Measurements from ENCODE around the gene GRAMD2B. TPM values are rescaled to one million over a fixed set of nuclear protein-coding genes. Genes with fewer than 3 reads are reported as not detected.

GRAMD2B gene
- total and polyA plus RNA-seq, 2 of the 8 experiments (the other 6 are each of a cell fraction or from before 2014, with no cell fraction given) = 6.4 to 9.4 TPM

GRCh38 chr5:126435714-126436113, 12.5 kb downstream of the GRAMD2B start:
- Histone ChIP-seq H3K4ac (replicated peaks; ENCODE audit: insufficient read length, low read depth, low read length) (no peak overlapping the region), H3K23ac (ENCODE audit: insufficient read length) (no peak overlapping the region), H3K27ac (ENCODE audit: low read depth, low read length) (no peak overlapping the region), H4K20me1 (replicated peaks in 1 of 2; ENCODE audit: control insufficient read depth in 1 of 2, insufficient read depth in 2 of 2, low read length in 2 of 2) (no peaks in the 10 kb centered on the region), H2AK5ac (ENCODE audit: low read depth, low read length) (no peak overlapping the region), H2BK5ac (ENCODE audit: low read depth, low read length) (no peak overlapping the region), H2AFZ (ENCODE audit: low read length) (no peak overlapping the region), H2BK15ac (ENCODE audit: low read length) (no peak overlapping the region), H4K91ac (replicated peaks; ENCODE audit: insufficient read length, low read length) (no peak overlapping the region), H3K18ac (ENCODE audit: extremely low read depth, low read length) (no peak overlapping the region), H4K5ac (ENCODE audit: insufficient read length, low read depth, low read length) (no peak overlapping the region), H3K9me3 (ENCODE audit: insufficient read depth in 2 of 2, low read depth in 1 of 2, low read length in 1 of 2) (no peaks in the 10 kb centered on the region), H2BK120ac (replicated peaks; ENCODE audit: low read depth, low read length) (no peak overlapping the region), H3K27me3 (replicated peaks in 1 of 4; ENCODE audit: control insufficient read depth in 3 of 4, extremely low read depth in 1 of 4, insufficient read depth in 3 of 4, low read length in 3 of 4) (no peaks in the 10 kb centered on the region), H3K79me2 (ENCODE audit: control insufficient read depth in 1 of 2, insufficient read depth in 2 of 2, low read length in 2 of 2) (0 out of 4 replicates have a peak, but pooled peaks cover 0 to 4% of the 10 kb centered on the region in 2 experiments), H4K8ac (ENCODE audit: extremely low read depth, insufficient read depth, low read length) (no peak overlapping the region), H3K4me1 (replicated peaks in 1 of 4; ENCODE audit: control insufficient read depth in 3 of 4, insufficient read depth in 4 of 4, low read length in 3 of 4) (no peaks in the 10 kb centered on the region), H3K79me1 (ENCODE audit: low read depth, low read length) (peaks cover 2% of the 10 kb centered on the region; the same call in 1 of the 2 replicates), H2BK12ac (ENCODE audit: low read depth, low read length) (no peak overlapping the region), H3K36me3 (ENCODE audit: control insufficient read depth in 2 of 4, insufficient read depth in 4 of 4, low read length in 3 of 4) (no peaks in the 10 kb centered on the region; a peak in 2 of 8 replicates), H3K14ac (ENCODE audit: insufficient read length) (no peak overlapping the region), H3K56ac (replicated peaks; ENCODE audit: insufficient read length, low read depth, low read length) (no peak overlapping the region), H3K4me3 (ENCODE audit: extremely low read depth in 1 of 4, insufficient read depth in 2 of 4, low read depth in 3 of 4, low read length in 4 of 4) (no peak overlapping the region), H3K4me2 (ENCODE audit: insufficient read depth in 1 of 2, low read depth in 2 of 2, low read length in 2 of 2) (no peak overlapping the region), H3K23me2 (ENCODE audit: low read depth, low read length) (no peaks in the 10 kb centered on the region), H2BK20ac (ENCODE audit: low read length) (no peak overlapping the region), H3K9ac (replicated peaks in 1 of 4; ENCODE audit: extremely low read depth in 1 of 4, low read depth in 3 of 4, low read length in 3 of 4) (no peak overlapping the region)
- DNase-seq (ENCODE audit: low read depth in 1 of 2, low spot score in 2 of 2) (no peak), FAIRE-seq (no peak)
- CTCF ChIA-PET (ENCODE audit: partially characterized antibody) = no interaction called here
- POLR2A ChIA-PET (ENCODE audit: partially characterized antibody) = no interaction called here
- 96% methylated on average over 2 of the region's 2 CpGs; no CpG with 5 or more reads in 1 of the 2 experiments for WGBS, 2 experiments (ENCODE audit: extremely low coverage in 1 of 2, insufficient coverage in 1 of 2, insufficient read length in 1 of 2, insufficient replicate concordance in 2 of 2, low coverage in 1 of 2, low lambda C conversion rate in 2 of 2, missing lambda C conversion rate in 1 of 2)
- no peak for TF ChIP-seq ASH2L (IDR thresholded peaks at IDR 0.05; ENCODE audit: low read length)
- TF ChIP-seq RAD21 (IDR thresholded peaks at IDR 0.05 in 1 of 2, conservative IDR thresholded peaks at IDR 0.05 in 1 of 2; ENCODE audit: low read depth in 2 of 2, low read length in 2 of 2) = no peak
- no peak for TF ChIP-seq POU5F1 (IDR thresholded peaks at IDR 0.05; ENCODE audit: low read depth, low read length)
- no peak for TF ChIP-seq GTF2F1 (IDR thresholded peaks at IDR 0.05; ENCODE audit: borderline replicate concordance, low read depth, low read length)
- no peak for TF ChIP-seq ATF2 (IDR thresholded peaks at IDR 0.05; ENCODE audit: low read length)
- no peak for TF ChIP-seq CEBPB (IDR thresholded peaks at IDR 0.05; ENCODE audit: low read depth, low read length)
- no peak for TF ChIP-seq BCL11A (IDR thresholded peaks at IDR 0.05; ENCODE audit: low read depth in 2 of 2, low read length in 2 of 2)
- no peak for TF ChIP-seq TCF12 (IDR thresholded peaks at IDR 0.05; ENCODE audit: low read depth, low read length)
- no peak for TF ChIP-seq CHD1 (IDR thresholded peaks at IDR 0.05; ENCODE audit: low read depth, low read length)

Data from H1 (cell line).